HEK293 (cell line): Measurements from ENCODE around the gene FAM107A.

Experiments used
- BCL11A ChIP-seq: fragments of 450-650 bp; formaldehyde crosslinking; IDR thresholded peaks from 2 replicates; pipeline ENCODE4 v1.5.1; 2016; ENCODE audit warnings: low read depth, missing biosample characterization, missing genetic modification characterization
- MZF1 ChIP-seq: fragments of 450-650 bp; formaldehyde crosslinking; IDR thresholded peaks from 2 replicates; pipeline ENCODE4 v1.5.1; 2017; ENCODE audit warnings: missing biosample characterization, missing genetic modification characterization, borderline replicate concordance
- PRDM1 ChIP-seq: fragments of 450-650 bp; formaldehyde crosslinking; IDR thresholded peaks from 2 replicates; pipeline ENCODE4; 2016; ENCODE audit warnings: missing biosample characterization, missing genetic modification characterization
- SP3 ChIP-seq: fragments of 450-650 bp; formaldehyde crosslinking; IDR thresholded peaks from 2 replicates; pipeline ENCODE4 v1.5.1; 2016; ENCODE audit warnings: missing biosample characterization, missing genetic modification characterization
- ZFP3 ChIP-seq: fragments of 450-650 bp; formaldehyde crosslinking; IDR thresholded peaks from 2 replicates; pipeline ENCODE4 v1.5.1; 2016; ENCODE audit warnings: low read depth, missing biosample characterization, missing genetic modification characterization
- ZNF292 ChIP-seq: fragments of 450-650 bp; formaldehyde crosslinking; IDR thresholded peaks from 2 replicates; pipeline ENCODE4 v1.5.1; 2016; ENCODE audit warnings: low read depth, missing biosample characterization, missing genetic modification characterization, borderline replicate concordance
- TF ChIP-seq, protein P1 (sequence below): fragments of 450-650 bp; formaldehyde crosslinking; IDR thresholded peaks from 2 replicates; pipeline ENCODE4 v1.5.1; 2016; ENCODE audit warnings: missing biosample characterization, missing genetic modification characterization
- TF ChIP-seq, protein P2 (sequence below): fragments of 450-650 bp; formaldehyde crosslinking; IDR thresholded peaks from 2 replicates; pipeline ENCODE4 v1.5.1; 2016; ENCODE audit warnings: missing biosample characterization, missing genetic modification characterization

DNA sequence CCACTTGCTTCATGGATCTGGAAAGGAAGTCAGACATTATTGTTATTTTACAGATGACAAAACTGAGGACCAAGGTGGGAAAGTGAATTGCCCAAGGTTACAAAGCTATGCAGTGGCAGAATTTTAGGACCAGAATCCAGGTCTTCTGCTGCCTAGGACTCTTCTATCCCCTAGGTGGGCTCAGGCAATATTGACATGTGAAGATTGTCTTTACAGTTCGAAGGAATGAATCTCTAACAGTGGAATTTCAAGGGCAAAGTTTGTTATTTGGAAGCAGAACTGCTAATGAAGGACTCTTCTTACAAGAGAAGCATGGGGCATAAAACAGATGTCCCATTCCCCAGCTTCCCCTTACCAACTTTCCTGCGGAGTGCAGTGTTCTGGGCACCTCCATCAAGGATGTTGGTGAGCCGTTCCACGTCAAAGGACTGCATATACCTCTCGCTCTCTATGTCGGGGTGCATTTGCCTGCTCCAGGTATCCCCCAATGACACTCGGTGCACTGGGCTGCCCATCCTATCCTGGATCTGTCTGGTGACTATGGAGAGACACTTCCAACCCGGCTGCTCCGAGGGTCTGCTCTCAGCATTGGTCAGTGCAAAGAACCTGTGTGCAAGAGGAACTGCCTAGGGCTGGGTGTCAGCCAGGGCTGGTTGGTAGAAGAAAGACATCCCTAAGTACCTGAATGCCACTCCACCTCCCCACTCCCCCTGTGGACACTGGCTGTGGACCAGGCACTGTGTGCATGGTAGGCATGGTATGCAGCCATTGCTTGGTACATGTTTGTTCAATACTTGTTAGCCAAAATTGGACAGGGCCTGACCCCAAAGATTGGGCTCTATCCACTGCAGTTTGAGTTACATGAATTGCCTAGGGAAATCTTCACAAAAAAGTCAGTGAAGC lies 42.3 kb downstream of the FAM107A start:
- TF ChIP-seq ZFP3 (tag by site-specific recombination) (no peak), ZNF292 (tag by site-specific recombination) (no peak), BCL11A (no peak), MZF1 (tag by site-specific recombination) (no peak), PRDM1 (no peak), SP3 (tag by site-specific recombination) (no peak)
- TF ChIP-seq, protein P1, sequence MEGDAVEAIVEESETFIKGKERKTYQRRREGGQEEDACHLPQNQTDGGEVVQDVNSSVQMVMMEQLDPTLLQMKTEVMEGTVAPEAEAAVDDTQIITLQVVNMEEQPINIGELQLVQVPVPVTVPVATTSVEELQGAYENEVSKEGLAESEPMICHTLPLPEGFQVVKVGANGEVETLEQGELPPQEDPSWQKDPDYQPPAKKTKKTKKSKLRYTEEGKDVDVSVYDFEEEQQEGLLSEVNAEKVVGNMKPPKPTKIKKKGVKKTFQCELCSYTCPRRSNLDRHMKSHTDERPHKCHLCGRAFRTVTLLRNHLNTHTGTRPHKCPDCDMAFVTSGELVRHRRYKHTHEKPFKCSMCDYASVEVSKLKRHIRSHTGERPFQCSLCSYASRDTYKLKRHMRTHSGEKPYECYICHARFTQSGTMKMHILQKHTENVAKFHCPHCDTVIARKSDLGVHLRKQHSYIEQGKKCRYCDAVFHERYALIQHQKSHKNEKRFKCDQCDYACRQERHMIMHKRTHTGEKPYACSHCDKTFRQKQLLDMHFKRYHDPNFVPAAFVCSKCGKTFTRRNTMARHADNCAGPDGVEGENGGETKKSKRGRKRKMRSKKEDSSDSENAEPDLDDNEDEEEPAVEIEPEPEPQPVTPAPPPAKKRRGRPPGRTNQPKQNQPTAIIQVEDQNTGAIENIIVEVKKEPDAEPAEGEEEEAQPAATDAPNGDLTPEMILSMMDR (tag by site-specific recombination), result no peak
- TF ChIP-seq, protein P2, sequence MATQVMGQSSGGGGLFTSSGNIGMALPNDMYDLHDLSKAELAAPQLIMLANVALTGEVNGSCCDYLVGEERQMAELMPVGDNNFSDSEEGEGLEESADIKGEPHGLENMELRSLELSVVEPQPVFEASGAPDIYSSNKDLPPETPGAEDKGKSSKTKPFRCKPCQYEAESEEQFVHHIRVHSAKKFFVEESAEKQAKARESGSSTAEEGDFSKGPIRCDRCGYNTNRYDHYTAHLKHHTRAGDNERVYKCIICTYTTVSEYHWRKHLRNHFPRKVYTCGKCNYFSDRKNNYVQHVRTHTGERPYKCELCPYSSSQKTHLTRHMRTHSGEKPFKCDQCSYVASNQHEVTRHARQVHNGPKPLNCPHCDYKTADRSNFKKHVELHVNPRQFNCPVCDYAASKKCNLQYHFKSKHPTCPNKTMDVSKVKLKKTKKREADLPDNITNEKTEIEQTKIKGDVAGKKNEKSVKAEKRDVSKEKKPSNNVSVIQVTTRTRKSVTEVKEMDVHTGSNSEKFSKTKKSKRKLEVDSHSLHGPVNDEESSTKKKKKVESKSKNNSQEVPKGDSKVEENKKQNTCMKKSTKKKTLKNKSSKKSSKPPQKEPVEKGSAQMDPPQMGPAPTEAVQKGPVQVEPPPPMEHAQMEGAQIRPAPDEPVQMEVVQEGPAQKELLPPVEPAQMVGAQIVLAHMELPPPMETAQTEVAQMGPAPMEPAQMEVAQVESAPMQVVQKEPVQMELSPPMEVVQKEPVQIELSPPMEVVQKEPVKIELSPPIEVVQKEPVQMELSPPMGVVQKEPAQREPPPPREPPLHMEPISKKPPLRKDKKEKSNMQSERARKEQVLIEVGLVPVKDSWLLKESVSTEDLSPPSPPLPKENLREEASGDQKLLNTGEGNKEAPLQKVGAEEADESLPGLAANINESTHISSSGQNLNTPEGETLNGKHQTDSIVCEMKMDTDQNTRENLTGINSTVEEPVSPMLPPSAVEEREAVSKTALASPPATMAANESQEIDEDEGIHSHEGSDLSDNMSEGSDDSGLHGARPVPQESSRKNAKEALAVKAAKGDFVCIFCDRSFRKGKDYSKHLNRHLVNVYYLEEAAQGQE (tag by site-specific recombination), result no peak
